HT-29 (cell line): ENCODE measurements around the gene PARD6B. TPM values are rescaled to one million over a fixed set of nuclear protein-coding genes. Genes with fewer than 3 reads are reported as not detected.
"Not testable (repeated sequence)": the region's sequence is repeated elsewhere in the genome, so short reads cannot be mapped to it uniquely, and the experiment has no call there.

Source experiments
- DNase-seq: peaks from one replicate; pipeline ENCODE4 v3.0.0-alpha.2; 2015; ENCODE audit warnings: low spot score
- total RNA-seq: library from RNA; depleted of rRNA; stranded (reverse); fragments of >200 nt; shearing (Covaris generic); gene quantifications from 2 replicates; pipeline ENCODE4 v1.2.3, GENCODE V29; 2014; rRNA removed

The PARD6B gene
- total RNA-seq, 1 experiment from 2014 or later, result 29.9 TPM

- no peak for DNase-seq
Measured at GRCh38 chr20:50799176-50799889, 68.0 kb downstream of the PARD6B start.

GRCh38 chr20:50799890-50800550 is 68.6 kb downstream of the PARD6B start:
- DNase-seq, result no peak

- DNase-seq, result not testable (repeated sequence)
Measured at GRCh38 chr20:50800986-50801746, 69.8 kb downstream of the PARD6B start.

- DNase-seq, result no peak
Measured at GRCh38 chr20:50801747-50802125, 70.4 kb downstream of the PARD6B start.

- no peak for DNase-seq
Measured at GRCh38 chr20:50802289-50802688, 70.9 kb downstream of the PARD6B start.

GRCh38 chr20:50804437-50805348 is 73.3 kb downstream of the PARD6B start:
- no peak for DNase-seq

GRCh38 chr20:50805349-50805684 is 73.9 kb downstream of the PARD6B start:
- DNase-seq, result no peak

- DNase-seq, result no peak
Measured at GRCh38 chr20:50806126-50806768, 74.9 kb downstream of the PARD6B start.

Other genes starting within 250 kb of the PARD6B start
- 36.6 and 37.5 TPM in 2 replicates for gene PTPN1, start 221.2 kb upstream of the PARD6B start, total RNA-seq
- gene RIPOR3, start 40.0 kb upstream of the PARD6B start, total RNA-seq, result 0.31 and 0.39 TPM in 2 replicates
- 4.4 and 14.8 TPM in 2 replicates for gene BCAS4, start 63.5 kb downstream of the PARD6B start, total RNA-seq
- 37.2 and 43.3 TPM in 2 replicates for gene ADNP, start 199.9 kb downstream of the PARD6B start, total RNA-seq
- gene DPM1, start 227.0 kb downstream of the PARD6B start, total RNA-seq, result 69.7 and 76.9 TPM in 2 replicates
- gene MOCS3, start 227.2 kb downstream of the PARD6B start, total RNA-seq, result 14.9 and 16.3 TPM in 2 replicates